Prostate gland (tissue), 2 donors: ENCODE data around the gene PHKB.

Source experiments
- CTCF ChIP-seq, 4 experiments: fragments of 200-600 bp in 2 of 4; fragments of 450-650 bp in 2 of 4; sonication (generic) in 2 of 4; IDR thresholded peaks; 1 replicate in 3 of 4; 2 replicates in 1 of 4; pipeline ENCODE4 v1.5.1; 2016 to 2019; ENCODE audit warnings: antibody characterized with exemption in 4 of 4, mild to moderate bottlenecking in 2 of 4, moderate library complexity in 2 of 4
- POLR2A ChIP-seq: fragments of 450-650 bp; IDR thresholded peaks from one replicate; pipeline ENCODE4 v1.6.1; 2016; ENCODE audit warnings: antibody characterized with exemption, mild to moderate bottlenecking
- POLR2AphosphoS5 ChIP-seq: sonication (generic); formaldehyde crosslinking; IDR thresholded peaks from one replicate; pipeline ENCODE4 v1.6.1; 2017; ENCODE audit warnings: antibody characterized with exemption

- TF ChIP-seq CTCF (IDR thresholded peaks at IDR 0.05) (no peak), POLR2AphosphoS5 (no peak), POLR2A (no peak)
These were observed 206.8 kb downstream of the PHKB start for GRCh38 chr16:47667956-47668355.
